HG02973 (cell line): ENCODE results near the gene ZFAND3.

ENCODE experiments used
- ATAC-seq: cut with Tn5 transposase; IDR thresholded peaks from one replicate; pipeline ENCODE4 v1.9.1; 2021; ENCODE audit warnings: moderate library complexity; ENCODE audit not compliant: unreplicated experiment

Gene ZFAND3

DNA sequence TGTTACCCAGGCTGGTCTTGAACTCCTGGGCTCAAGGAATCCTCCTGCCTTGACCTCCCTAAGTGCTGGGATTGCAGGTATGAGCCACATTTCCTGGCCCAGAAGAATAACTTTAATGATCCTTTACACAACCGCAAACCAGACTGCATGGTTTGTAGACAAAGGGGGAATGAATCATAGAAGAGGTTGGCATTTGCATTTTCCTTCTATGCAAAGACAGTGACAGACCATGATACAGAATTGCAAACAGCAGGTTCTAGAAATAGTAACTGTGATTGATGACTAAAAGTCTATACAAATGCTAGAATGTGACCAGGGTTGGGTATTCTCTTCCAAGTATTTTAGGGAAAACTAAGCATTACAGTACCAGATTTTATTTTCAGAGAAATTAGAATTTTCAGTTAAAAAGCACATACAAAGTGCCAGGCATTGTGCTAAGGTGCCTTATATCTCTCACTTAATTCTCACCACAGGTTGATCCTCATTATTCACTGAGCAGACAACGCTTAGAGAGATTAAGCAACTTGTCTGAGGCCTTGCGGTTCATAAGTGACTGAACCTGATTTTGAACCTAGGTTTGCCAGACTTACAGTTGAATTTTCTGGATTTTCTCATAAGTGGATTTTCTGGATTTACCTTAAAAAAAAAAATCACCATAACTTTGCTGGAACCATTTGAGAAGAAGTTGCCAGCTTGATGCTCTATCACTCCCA is 146.6 kb downstream of the ZFAND3 start:
- ATAC-seq = no peak

DNA sequence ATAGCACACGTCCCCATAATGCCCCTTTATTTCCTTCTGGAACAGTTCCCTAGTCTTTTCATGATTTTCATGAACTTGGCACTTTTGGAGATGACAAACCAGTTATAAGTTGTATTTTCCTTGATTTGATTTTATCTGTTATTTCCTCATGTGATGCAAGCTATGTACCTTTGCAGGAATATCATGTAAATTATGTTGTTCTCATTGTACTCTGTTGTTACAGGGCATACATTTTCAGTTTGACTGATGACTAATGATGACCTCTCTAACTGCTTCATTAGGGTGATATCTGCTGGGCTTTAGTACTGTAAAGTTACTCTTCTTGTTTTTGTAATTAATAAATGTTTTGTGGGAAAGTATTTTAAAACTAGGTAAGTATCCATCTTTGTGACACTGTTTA is 147.3 kb downstream of the ZFAND3 start:
- ATAC-seq = no peak

DNA sequence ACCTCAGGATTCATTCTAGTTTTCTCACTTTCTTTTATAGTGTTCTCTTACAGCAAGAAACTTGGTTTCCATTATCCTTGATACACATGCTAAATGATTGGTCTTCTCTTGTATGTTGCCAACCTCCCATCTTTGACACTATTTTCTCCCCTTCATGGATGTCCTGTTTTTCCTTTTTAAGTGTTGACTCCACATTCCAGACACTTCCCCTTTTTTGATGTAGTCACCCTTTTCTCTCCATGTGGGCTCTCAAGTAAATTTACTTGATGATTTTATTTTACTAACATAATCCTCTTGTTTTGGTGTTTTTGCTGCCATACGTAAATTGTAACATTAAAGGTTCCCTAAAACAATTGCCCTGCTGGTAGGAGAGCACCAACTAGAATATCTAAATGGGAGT is 148.1 kb downstream of the ZFAND3 start:
- ATAC-seq = no peak

DNA sequence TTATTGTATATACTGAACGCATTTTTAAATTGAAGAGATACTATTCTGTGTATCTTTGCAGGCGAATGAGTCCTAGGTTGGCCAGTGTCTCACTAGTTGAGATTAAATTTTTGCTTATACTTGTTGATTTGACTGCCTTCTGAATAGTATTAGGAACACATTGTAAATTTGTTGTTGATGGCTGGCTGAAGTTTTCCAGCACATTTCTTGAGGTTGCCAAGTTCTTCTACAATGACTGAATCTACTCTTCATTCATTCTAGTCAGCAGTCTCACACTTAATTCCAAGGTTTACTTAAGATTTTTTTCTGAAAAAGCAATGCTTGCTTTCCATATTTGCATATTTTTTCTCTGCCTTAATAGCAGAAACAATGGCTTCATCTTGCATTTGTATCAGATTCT is 151.7 kb downstream of the ZFAND3 start:
- ATAC-seq = no peak

DNA sequence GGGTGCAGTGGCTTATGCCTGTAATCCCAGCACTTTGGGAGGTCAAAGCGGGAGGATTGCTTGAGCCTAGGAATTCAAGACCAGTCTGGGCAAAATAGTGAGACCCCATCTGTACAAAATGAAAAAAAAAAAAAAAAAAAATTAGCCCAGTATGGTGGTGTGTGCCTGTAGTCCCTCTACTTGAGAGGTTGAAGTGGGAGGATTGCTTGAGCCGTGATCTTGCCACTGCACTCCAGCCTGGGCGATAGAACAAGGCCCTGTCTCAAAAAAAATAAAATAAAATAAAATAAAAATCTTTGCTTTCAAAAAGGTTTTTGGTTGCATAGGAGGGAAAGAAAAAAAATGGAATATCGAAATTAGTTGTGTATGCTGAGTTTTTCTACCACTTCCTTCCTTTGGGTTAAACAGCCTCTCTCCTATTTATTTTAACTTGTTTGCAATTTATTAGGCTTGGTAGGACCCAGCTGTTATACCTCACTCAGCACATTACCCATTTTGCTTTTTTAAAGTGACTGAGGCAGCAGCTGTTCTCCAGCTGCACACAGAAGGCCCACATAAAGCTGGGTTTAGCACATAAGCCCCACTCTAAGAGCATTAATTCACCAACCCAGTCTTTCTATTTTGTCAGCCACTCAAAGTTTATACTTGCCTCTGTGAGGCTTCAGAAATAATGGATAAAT is 152.3 kb downstream of the ZFAND3 start:
- ATAC-seq = no peak

DNA sequence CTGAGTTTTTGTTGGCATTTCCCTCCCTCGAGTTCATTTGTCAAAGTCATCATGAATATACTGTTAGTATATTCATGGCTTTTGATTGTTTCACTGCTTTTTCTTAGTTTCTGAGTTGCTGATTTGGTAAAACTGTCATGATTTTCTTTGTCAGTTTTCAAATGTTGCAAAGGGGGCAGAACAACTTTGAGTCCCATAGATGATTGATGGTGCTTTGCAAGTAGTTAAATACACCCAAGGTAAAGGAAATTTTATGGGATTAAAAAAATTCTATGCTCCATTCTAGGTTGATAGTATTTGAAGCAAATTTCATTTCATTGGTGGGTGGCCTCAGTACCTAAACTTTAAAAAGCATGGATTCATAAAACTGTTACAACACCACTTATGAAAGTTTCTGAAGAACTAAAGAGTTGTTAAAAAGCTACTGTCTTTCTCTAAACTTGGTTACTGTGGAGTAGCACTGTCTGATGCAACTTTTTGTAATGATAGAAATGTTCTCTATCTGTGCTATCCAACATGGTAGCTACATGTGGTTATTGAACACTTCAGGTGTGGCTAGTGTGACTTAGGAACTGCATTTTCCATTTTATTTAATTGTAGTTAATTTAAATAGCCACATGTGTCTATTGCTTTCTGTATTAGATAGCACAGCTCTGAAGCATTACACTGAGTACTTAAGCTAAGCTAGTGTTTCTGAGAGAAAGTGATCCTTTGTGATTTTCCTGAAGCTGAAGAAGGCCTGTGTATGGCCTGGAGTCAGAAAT is 153.6 kb downstream of the ZFAND3 start:
- no peak for ATAC-seq

DNA sequence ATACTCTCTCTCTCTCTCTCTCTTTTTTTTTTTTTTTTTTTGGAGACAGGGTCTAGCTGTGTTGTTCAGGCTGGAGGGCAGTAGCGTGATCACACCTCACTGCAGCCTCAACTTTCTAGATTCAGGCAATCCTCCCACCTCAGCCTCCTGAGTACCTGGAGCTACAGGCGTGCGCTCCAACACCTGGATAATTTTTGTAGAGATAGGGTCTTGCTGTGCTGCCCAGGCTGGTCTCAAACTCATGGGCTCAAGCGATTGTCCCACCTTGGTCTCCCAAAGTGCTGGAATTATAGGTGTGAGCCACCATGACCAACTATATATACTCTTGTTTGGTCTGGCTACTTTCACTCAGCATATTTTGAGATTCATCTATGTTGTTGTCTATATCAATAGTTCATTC is 154.9 kb downstream of the ZFAND3 start:
- no peak for ATAC-seq

DNA sequence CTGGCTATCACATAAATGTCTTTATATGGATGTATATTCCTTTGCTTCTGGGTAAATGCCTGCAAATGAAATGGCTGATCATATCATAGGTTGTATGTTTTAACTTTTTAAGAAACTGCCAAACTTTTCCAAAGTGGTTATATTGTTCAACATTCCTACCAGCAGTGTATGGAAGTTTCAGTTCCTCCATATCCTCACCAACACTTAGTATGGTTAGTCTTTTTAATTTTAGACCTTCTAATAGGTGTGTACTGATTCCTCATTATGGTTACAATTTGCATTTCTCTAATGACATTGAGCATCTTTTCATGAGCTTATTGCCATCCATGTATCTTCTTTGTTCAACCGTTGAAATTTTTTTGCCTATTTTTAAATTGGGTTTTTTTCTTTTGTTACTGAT is 155.4 kb downstream of the ZFAND3 start:
- no peak for ATAC-seq

DNA sequence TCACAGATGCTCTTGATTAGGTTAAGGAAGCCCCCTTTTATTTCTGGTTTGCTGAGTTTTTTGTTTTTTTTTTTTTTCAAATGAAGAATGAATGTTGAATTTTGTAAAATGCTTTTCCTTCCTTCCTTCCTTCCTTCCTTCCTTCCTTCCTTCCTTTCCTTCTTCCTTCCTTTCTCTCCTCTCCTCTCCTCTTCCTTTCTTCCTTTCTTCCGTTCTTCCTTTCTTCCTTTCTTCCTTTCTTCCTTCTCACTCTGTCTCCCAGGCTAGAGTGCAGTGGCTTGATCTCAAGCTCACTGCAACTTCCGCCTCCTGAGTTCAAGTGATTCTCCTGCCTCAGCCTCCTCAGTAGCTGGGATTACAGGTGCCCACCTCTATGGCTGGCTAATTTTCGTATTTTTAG is 158.2 kb downstream of the ZFAND3 start:
- ATAC-seq = no peak

DNA sequence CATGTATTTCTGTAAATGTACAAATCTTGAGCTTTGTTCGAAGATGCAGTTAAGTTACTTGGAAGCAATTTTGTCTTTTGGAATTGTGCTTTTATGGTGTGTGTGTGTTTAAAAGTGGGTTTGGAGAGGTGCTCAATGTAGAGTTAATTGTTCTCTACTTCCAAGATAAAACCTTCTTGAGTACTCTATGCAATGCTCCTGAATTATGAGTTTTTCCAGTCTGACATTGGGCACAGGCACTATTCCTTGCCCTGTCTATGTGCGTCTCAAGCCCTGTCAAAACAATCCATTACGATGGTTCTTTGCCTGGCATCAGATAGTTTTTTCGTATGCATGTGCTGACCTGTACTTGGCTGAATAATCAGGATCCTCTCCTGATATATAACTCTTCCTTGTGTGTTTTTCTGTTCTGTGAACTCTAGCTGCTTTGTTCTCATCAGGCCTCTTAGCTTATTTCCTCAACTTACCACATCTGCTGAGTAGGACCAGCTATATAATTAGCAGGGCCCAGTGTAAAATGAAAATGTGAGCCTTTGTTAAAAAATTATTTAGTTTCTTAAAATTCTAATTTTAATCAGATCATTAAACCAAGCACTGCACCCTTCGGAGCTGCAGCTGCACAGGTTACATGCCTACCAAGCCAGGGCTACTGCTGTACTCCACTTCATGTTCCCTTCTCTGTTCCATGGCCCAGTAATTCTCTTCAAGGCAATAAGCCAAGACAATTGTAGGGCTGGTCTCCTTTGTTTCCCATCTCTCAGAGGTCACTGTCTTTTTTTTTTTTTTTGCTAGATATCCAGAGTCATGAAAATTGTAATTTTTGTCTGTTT is 160.1 kb downstream of the ZFAND3 start:
- no peak for ATAC-seq

DNA sequence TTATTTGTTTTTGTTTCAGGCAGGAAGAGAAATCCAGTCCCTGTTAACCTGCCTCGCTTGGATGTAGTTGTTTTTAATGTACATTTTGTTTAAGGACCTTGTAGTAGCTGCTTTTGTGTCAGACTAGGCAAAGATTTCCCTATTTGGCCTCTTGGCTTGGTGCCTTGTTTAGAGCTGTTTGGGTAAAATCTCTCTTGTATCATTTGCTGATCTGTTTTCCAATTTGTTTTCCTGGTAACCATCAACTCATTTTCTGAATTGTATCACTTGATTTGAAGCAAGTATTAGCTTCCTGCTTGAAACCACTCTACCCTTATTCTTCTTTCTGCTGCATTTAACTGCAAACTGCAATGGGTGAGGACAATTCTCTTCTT is 160.7 kb downstream of the ZFAND3 start:
- ATAC-seq = no peak

DNA sequence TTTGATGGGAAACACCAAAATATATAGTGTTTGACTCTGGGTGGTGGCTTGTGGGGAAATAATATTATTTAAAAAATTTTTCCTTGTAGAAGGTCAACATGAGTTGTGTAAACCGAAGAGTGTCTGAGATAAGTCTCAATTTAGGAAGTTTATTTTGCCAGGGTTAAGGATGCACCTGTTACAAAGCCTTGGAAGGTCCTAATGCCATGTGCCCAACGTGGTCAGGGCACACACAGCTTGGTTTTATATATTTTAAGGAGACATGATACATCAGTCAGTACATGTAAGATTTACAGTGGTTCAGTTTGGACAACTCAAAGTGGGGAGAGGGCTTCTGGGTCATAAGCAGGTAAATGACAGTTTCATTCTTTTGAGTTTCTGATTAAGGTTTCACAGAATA is 162.1 kb downstream of the ZFAND3 start:
- no peak for ATAC-seq

DNA sequence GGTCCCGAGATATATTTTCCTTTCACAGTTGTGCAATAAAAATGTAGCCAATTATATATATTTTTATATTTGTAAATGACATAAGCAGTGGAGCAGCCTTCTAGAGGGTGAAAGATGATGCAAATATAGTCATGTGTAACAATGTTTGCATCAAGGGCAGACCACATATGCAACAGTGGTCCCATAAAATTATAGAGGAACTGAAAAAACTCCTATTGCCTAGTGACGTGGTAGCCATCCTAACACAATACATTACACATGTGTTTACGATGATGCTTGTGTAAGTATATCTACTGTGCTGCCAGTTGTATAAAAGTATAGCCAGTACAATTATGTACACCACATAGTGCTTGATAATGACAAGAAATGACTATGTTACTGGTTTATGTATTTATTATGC is 162.8 kb downstream of the ZFAND3 start:
- no peak for ATAC-seq

DNA sequence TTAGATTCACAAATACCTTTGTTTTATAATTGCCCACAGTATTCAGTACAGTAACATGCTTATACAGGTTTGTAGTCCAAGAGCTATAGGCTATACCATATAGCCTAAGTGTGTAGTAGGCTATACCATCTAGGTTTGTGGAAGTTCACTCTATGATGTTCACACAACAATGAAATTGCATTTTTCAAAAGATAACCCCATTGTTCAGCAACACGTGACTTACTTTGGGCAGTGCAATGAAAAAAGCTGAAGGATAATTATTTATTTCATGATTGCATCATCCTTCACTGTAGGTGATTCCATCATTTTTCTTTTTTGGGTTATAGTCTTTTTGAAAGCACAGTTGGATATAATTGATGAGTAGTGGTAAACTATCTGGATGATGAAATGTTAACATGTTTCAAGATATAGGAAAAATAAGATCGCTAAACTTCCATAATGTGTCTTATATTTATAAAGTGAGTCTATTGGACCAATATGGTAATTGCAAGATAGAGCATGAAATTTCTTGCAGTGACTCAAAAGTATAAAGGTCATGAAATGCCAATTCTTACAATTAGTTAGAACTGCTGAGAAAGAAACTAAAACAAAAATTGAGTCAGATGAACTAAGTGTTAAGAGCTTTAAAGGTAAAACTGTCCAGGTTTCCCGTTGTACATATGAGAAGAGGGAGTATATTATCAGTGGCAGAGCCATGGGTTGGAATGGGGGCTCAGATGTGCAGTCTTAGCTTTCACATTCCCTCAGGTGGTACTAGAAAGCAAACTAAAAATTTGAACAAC is 164.4 kb downstream of the ZFAND3 start:
- no peak for ATAC-seq

DNA sequence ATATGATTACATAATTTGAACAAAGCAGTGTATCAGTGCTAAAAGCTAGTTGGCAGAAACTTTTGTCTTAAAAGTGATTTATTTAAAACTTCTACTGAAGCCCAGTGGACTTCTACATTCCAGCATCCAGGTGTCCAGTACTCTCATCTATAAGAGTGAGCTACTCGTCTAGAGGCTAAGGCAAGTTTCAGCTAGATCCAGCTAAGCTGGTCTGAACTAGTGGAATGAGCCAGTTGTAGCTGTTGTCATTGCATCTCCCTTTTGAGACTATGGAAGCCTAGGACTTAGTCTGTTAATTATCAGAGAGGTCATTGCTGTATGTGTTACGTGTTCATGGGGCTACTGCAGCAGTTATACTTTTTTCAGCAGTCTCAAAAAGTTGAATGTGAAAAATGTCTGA is 165.1 kb downstream of the ZFAND3 start:
- no peak for ATAC-seq

DNA sequence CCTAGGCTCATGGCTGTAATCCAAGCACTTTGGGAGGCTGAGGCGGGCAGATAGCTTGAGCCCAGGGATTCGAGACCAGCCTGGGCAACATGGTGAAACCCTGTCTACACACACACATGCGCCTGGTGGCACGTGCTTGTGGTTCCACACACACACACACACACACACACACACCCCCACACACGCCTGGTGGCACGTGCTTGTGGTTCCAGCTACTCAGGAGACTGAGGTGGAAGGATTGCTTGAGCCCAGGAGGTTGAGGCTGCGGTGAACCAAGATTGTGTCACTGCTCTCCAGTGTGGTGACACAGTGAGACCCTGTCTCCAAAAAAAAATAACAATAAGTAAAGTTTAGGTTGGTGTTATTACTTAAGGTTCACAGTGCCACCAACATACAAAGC is 165.8 kb downstream of the ZFAND3 start:
- ATAC-seq = no peak

DNA sequence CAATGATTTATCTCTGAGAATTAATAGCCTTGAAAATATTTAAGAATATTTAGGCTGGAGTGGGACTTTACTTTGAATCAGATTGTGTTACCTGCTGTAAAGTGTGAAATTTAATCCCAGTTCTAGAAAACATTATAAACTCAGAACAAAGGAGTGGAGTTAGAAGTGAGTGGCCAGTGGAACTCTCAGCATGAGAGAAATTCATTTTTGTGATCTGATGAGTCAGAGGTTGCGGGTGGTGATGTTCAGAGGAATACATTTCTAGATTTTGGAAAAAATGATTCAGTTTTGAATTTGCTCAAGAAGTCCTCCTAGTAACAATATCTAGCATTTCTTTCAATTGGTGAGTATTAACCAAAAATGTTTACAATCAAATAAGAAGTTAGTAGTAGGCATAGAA is 167.5 kb downstream of the ZFAND3 start:
- ATAC-seq = no peak

DNA sequence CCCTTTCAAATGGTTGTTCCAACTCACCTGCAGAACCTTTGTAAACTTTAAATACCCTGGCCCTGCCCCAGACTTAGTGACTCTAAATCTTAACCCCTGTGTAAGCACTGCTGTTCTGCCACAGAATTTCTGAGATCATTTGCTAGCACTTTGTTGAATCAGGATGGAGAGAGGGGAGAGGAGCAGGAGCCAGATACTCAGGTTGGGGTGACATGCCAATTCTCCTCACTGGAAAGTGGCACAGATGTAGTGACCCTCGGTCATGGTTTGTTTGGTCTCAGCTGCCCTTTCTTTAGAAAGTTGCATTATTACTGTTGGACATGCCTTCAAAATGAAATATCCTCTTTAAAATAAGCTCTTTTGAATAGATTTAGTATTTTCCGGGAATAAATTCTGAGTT is 168.0 kb downstream of the ZFAND3 start:
- no peak for ATAC-seq

DNA sequence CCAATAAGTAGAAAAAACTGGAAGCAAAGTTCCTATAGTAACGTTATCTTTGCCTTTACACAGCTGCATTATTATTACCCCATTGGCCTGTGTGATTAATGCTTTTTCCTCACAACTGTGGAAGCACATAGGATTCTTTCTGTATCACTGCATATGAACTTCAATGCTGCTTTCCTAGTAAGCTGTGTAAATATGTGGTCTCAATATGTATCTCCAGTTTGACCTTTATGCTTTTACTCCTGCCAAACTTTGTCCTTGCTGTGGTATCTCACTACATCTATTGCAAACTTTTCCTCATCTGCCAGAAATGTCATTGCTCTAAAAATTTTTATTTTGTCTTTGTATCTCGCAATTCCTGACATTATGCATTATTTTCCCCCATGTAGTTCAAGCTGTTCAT is 168.6 kb downstream of the ZFAND3 start:
- no peak for ATAC-seq

DNA sequence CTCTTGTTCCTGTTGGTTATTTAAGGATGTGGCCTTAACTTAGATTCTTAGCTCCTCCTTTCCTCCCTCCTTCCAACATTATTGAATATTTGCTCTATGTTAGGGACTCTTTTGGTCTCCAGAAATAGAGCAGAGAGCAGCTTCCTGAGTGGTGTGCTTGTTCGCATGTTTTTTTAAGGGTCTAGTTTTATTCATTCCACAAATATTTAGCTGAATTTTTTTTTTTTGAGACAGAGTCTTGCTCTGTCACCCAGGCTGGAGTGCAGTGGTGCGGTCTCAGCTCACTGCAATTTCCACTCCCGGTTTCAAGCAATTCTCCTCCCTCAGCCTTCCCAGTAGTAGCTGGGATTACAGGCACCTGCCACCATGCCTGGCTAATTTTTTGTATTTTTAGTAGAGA is 169.2 kb downstream of the ZFAND3 start:
- no peak for ATAC-seq
